NT2/D1 (cell line): ENCODE measurements around the gene C1orf174.

Experiments
- SUZ12 ChIP-seq: IDR thresholded peaks from 2 replicates; pipeline ENCODE4 v1.6.1; 2011; ENCODE audit not compliant: insufficient read length, insufficient read depth; ENCODE audit errors: extremely low read depth
- YY1 ChIP-seq: IDR thresholded peaks from 2 replicates; pipeline ENCODE4 v1.6.1; 2011; ENCODE audit not compliant: insufficient read length, insufficient read depth
- ZNF274 ChIP-seq: IDR thresholded peaks from 2 replicates; pipeline ENCODE4 v1.6.1; 2011; ENCODE audit warnings: mild to moderate bottlenecking, low read depth, low read length

- TF ChIP-seq ZNF274, result no peak
- TF ChIP-seq YY1, result no peak
- no peak for TF ChIP-seq SUZ12
Observed at GRCh38 chr1:3943123-3943431, 43.0 kb upstream of the C1orf174 start.
